ENCODE results near the gene LIAS.

The LIAS gene

DNA sequence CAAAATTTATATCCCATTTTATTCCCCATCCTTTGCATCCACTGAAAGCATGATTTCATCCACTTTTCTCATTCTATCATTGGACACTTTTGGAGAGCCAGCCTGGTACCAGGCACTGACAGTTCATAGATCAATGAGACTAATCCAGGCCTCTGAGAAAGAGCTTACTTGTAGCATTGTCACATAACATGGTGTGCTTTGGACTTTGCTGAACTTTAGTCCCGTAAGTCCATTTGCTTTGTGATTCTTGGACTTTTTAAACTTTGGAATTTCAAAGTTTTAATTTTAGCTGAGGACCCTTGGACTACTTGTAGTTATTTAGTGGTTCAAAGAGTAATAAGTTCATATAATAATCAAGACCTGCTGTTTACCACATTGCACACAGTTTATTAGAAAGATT, 11.5 kb downstream of the LIAS start:
- peaks cover 0 to 5% of the 10 kb centered on the region in 2 experiments for H3K4me1 ChIP-seq (ENCODE audit: control insufficient read depth in 1 of 2, insufficient read depth in 1 of 2, low read depth in 1 of 2, low read length in 1 of 2)
- no peaks in the 10 kb centered on the region for H3K27me3 ChIP-seq
- H3K36me3 ChIP-seq: peaks cover 7% of the 10 kb centered on the region
- no peak overlapping the region for H3K27ac ChIP-seq
- TF ChIP-seq, protein P1, sequence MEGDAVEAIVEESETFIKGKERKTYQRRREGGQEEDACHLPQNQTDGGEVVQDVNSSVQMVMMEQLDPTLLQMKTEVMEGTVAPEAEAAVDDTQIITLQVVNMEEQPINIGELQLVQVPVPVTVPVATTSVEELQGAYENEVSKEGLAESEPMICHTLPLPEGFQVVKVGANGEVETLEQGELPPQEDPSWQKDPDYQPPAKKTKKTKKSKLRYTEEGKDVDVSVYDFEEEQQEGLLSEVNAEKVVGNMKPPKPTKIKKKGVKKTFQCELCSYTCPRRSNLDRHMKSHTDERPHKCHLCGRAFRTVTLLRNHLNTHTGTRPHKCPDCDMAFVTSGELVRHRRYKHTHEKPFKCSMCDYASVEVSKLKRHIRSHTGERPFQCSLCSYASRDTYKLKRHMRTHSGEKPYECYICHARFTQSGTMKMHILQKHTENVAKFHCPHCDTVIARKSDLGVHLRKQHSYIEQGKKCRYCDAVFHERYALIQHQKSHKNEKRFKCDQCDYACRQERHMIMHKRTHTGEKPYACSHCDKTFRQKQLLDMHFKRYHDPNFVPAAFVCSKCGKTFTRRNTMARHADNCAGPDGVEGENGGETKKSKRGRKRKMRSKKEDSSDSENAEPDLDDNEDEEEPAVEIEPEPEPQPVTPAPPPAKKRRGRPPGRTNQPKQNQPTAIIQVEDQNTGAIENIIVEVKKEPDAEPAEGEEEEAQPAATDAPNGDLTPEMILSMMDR (IDR thresholded peaks at IDR 0.05): no peak
- no peak overlapping the region for H3K4me3 ChIP-seq (ENCODE audit: low read depth in 1 of 2, low read length in 1 of 2)
- H3K9me3 ChIP-seq: no peaks in the 10 kb centered on the region

DNA sequence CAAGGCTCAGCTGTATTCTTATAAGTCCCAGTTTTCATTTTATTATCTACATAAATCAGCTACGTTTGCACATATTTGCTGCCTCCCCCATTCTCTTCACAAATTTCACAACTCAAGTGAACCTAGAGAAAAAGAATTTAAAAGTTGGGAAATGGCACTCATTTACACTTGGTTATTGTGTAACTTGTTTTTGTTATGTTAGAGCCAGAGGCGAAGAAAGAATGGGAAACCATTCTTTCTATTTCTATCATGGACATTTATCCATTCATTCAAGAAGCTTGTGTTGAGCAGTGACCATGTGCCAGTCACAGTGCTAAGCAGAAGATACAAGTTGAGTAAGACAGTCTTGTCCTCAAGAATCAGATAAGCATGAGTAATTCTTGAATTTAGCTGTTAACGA, 13.5 kb downstream of the LIAS start:
- Histone ChIP-seq H3K27ac (no peak overlapping the region), H3K4me1 (ENCODE audit: control insufficient read depth in 1 of 2, insufficient read depth in 1 of 2, low read depth in 1 of 2, low read length in 1 of 2) (peaks cover 0 to 5% of the 10 kb centered on the region in 2 experiments), H3K27me3 (no peaks in the 10 kb centered on the region), H3K9me3 (no peaks in the 10 kb centered on the region), H3K4me3 (ENCODE audit: low read depth in 1 of 2, low read length in 1 of 2) (no peak overlapping the region), H3K36me3 (peaks cover 7% of the 10 kb centered on the region)
- TF ChIP-seq, protein P1 (IDR thresholded peaks at IDR 0.05): no peak

DNA sequence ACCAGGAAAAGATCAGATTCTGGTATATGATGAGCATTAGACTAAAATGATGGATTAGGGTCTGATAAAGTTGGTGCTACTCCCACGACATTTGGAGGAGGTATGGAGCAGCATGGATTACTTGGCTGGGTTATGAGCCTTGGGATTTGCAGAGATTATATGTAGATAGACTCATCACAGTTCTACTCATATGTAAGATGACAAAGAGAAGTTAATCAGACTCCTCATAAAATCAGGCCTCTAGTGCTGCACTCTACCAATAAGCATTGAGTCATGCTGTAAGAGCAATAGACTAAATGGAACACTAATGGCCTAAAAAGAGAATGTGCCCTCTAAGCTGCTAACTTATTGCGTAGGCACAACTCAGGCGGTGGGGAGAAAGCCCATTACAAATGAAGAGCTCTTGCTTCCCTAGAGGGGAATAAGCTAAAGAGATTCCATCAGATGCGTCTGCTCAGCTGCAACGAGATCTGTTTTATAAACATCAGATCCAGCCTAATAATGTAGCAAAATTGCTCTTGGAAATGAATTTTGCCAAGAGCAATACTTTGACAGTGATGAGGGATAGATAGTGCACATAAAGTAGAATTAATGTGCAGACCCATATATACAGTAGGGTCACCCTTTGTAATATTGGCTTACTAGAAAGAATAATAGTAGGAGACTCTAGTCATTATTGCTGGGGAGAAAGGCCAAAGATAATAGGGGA, 17.5 kb downstream of the LIAS start:
- H3K9me3 ChIP-seq: no peaks in the 10 kb centered on the region
- peaks cover 12% of the 10 kb centered on the region for H3K36me3 ChIP-seq
- H3K4me3 ChIP-seq (ENCODE audit: low read depth in 1 of 2, low read length in 1 of 2): no peak overlapping the region
- H3K27ac ChIP-seq: no peak overlapping the region
- H3K27me3 ChIP-seq: no peaks in the 10 kb centered on the region
- TF ChIP-seq, protein P1 (IDR thresholded peaks at IDR 0.05): no peak
- peaks cover 10 to 12% of the 10 kb centered on the region in 2 experiments for H3K4me1 ChIP-seq (ENCODE audit: control insufficient read depth in 1 of 2, insufficient read depth in 1 of 2, low read depth in 1 of 2, low read length in 1 of 2)

DNA sequence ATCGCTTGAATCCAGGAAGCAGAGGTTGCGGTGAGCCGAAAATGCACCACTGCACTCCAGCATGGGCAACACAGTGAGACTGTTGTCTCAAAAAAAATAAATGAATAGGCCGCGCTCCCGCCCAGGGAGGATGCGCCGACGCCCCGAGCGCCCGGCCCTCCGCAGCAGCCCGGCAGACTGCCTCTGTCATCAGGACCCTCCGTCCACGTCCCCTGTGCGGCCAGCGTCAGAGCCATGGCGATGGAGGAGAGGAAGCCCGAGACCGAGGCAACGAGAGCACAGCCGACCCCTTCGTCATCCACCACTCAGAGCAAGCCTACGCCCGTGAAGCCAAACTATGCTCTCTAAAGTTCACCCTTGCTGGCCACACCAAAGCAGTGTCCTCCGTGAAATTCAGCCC, 21.4 kb downstream of the LIAS start:
- Histone ChIP-seq H3K9me3 (no peaks in the 10 kb centered on the region), H3K36me3 (peaks cover 5% of the 10 kb centered on the region), H3K27ac (peak overlapping the region; percentile 77), H3K4me3 (ENCODE audit: low read depth in 1 of 2, low read length in 1 of 2) (peak overlapping the region in 1 of 2 experiments; percentile 55), H3K27me3 (no peaks in the 10 kb centered on the region), H3K4me1 (ENCODE audit: control insufficient read depth in 1 of 2, insufficient read depth in 1 of 2, low read depth in 1 of 2, low read length in 1 of 2) (peaks cover 23 to 29% of the 10 kb centered on the region in 2 experiments)
- TF ChIP-seq, protein P1 (IDR thresholded peaks at IDR 0.05): no peak

DNA sequence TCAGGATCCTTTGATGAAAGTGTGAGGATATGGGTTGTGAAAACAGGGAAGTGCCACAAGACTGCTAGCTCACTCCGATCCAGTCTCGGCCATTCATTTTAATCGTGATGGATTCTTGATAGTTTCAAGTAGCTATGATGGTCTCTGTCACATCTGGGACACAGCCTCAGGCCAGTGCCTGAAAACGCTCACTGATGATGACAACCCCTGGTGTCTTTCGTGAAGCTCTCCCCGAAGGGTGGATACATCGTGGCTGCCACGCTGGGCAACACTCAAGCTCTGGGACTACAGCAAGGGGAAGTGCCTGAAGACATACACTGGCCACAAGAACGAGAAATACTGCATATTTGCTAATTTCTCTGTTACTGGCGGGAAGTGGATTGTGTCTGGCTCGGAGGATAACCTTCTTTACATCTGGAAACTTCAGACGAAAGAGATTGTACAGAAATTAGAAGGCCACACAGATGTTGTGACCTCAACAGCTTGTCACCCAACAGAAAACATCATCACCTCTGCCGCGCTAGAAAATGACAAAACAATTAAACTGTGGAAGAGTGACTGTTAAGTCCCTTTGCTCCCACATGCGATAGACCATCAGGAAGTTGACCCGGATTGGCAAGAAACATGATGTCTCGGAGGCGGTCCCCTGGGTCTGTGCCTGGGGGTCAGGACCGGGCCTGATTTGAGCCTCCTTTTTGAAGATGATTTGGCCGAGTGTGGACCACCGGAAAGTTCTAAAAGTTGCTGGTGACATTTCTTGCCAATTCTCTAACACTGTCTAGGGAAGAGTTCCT, 22.2 kb downstream of the LIAS start:
- peak overlapping the region; percentile 55 to 63 for H3K4me3 ChIP-seq (ENCODE audit: low read depth in 1 of 2, low read length in 1 of 2)
- H3K27me3 ChIP-seq: no peaks in the 10 kb centered on the region
- H3K27ac ChIP-seq: peak overlapping the region; percentile 77
- no peaks in the 10 kb centered on the region for H3K9me3 ChIP-seq
- peaks cover 32 to 38% of the 10 kb centered on the region in 2 experiments for H3K4me1 ChIP-seq (ENCODE audit: control insufficient read depth in 1 of 2, insufficient read depth in 1 of 2, low read depth in 1 of 2, low read length in 1 of 2)
- TF ChIP-seq, protein P1 (IDR thresholded peaks at IDR 0.05): no peak
- peaks cover 5% of the 10 kb centered on the region for H3K36me3 ChIP-seq
